CD8-positive, alpha-beta memory T cell (primary cell): Measurements from ENCODE around the gene GNG7. TPM values are rescaled to one million over a fixed set of nuclear protein-coding genes. Genes with fewer than 3 reads are reported as not detected.
A peak's percentile ranks its signal among the peaks of the same experiment; 100 is the strongest.

Experiments used
- CTCF ChIA-PET: fragments of 350-600 bp; sonication (Branson Sonifier 250); formaldehyde crosslinking; loops from one replicate; lab custom pipeline; 2021; ENCODE audit warnings: antibody characterized with exemption; lab: Charles Lee
- POLR2A ChIA-PET: fragments of 350-600 bp; sonication (Branson Sonifier 250); formaldehyde crosslinking; loops from one replicate; lab custom pipeline; 2021; ENCODE audit warnings: antibody characterized with exemption; lab: Charles Lee
- DNase-seq, 5 donors: peaks; one replicate each; pipeline versions ENCODE4 v3.0.0 to v3.0.0-alpha.2; 2020 to 2022; ENCODE audit warnings: mixed read lengths in 1 of 5
- H3K27ac ChIP-seq: one replicate; pipeline ENCODE4 v1.7.0; 2013; ENCODE audit warnings: low read depth, mild to moderate bottlenecking, low read length, moderate library complexity
- H3K27me3 ChIP-seq: 2 replicates; pipeline ENCODE4 v1.7.0; 2013; ENCODE audit warnings: low read length, mild to moderate bottlenecking; ENCODE audit not compliant: insufficient read depth, poor library complexity, severe bottlenecking
- H3K36me3 ChIP-seq: 2 replicates; pipeline ENCODE4 v1.7.0; 2013; ENCODE audit warnings: mild to moderate bottlenecking, low read length, moderate library complexity; ENCODE audit not compliant: insufficient read depth
- H3K4me1 ChIP-seq: 2 replicates; pipeline ENCODE4 v1.7.0; 2013; ENCODE audit warnings: mild to moderate bottlenecking, low read length, moderate library complexity; ENCODE audit not compliant: insufficient read depth
- H3K4me3 ChIP-seq: 2 replicates; pipeline ENCODE4 v1.7.0; 2013; ENCODE audit warnings: mild to moderate bottlenecking, low read length
- H3K9me3 ChIP-seq: 2 replicates; pipeline ENCODE4 v1.7.0; 2013; ENCODE audit warnings: mild to moderate bottlenecking, low read length
- H3K27ac Mint-ChIP-seq, 8 donors: one replicate each; pipeline ENCODE4 v1.8.0; 2020 to 2021; ENCODE audit warnings: mixed read lengths in 8 of 8, mild to moderate bottlenecking in 6 of 8, inconsistent platforms in 3 of 8, moderate library complexity in 3 of 8
- H3K27me3 Mint-ChIP-seq, 2 donors: one replicate each; pipeline ENCODE4 v1.8.0; 2020 to 2021; ENCODE audit warnings: mixed read lengths in 2 of 2, mild to moderate bottlenecking in 1 of 2, moderate library complexity in 1 of 2
- H3K36me3 Mint-ChIP-seq, 3 donors: one replicate each; pipeline ENCODE4 v1.8.0; 2020 to 2021; ENCODE audit warnings: mixed read lengths in 3 of 3, inconsistent platforms in 1 of 3, mild to moderate bottlenecking in 1 of 3
- H3K4me1 Mint-ChIP-seq, 3 donors: one replicate each; pipeline ENCODE4 v1.8.0; 2020 to 2021; ENCODE audit warnings: mixed read lengths in 3 of 3, inconsistent platforms in 1 of 3, mild to moderate bottlenecking in 1 of 3
- H3K4me3 Mint-ChIP-seq, 7 donors: one replicate each; pipeline ENCODE4 v1.8.0; 2020 to 2021; ENCODE audit warnings: mixed read lengths in 7 of 7, mild to moderate bottlenecking in 6 of 7, moderate library complexity in 4 of 7, inconsistent platforms in 2 of 7
- H3K9me3 Mint-ChIP-seq, 5 donors: one replicate each; pipeline ENCODE4 v1.8.0; 2020 to 2022; ENCODE audit warnings: mixed read lengths in 5 of 5, mild to moderate bottlenecking in 3 of 5, moderate library complexity in 2 of 5, inconsistent platforms in 1 of 5
- polyA plus RNA-seq: library from polyadenylated mRNA; unstranded; fragments of 300-500 nt; fragmentation: Illumina TruSeq; gene quantifications from one replicate; pipeline ENCODE4 v1.2.3, GENCODE V29; 2021
- total RNA-seq, 2 experiments: library from RNA; stranded (reverse); gene quantifications; one replicate each; pipeline ENCODE4 v1.2.3, GENCODE V29; 2021

GNG7 gene
- under 1 TPM; 0.40 to 0.53 TPM for total RNA-seq
- polyA plus RNA-seq, result 1.2 TPM

GRCh38 chr19:2702170-2703076, at the start of gene GNG7:
GNG7 (minus strand) TSS chr19:2702694; CDS start chr19:2520688, 182,006 bp downstream.
- Histone ChIP-seq H3K4me1 (peaks cover 15% of the 10 kb centered on the region), H3K27me3 (no peaks in the 10 kb centered on the region), H3K9me3 (no peaks in the 10 kb centered on the region), H3K36me3 (no peaks in the 10 kb centered on the region), H3K4me3 (peak within 1 kb of the TSS; percentile 43), H3K27ac (no peak within 1 kb of the TSS)
- Mint-ChIP-seq H3K27ac (peak within 1 kb of the TSS in 6 of 8 donors; percentile 43 to 82 (median 69)), H3K4me3 (peak within 1 kb of the TSS; percentile 35 to 86 (median 76)), H3K9me3 (no peaks in the 10 kb centered on the region), H3K4me1 (peaks cover 20 to 38% (median 37%) of the 10 kb centered on the region in 3 donors), H3K36me3 (no peaks in the 10 kb centered on the region), H3K27me3 (peaks cover 0 to 2% of the 10 kb centered on the region in 2 donors)
- POLR2A ChIA-PET, result interaction anchor here (0.5 kb wide), 1 partner anchor 58 kb away, joined by 5 read pairs; no protein-coding TSS in a partner anchor
- CTCF ChIA-PET, result interaction anchor here (0.7 kb wide), 1 partner anchor 385 kb away, joined by 3 read pairs; no protein-coding TSS in a partner anchor
- DNase-seq, result peak; percentile 90 to 95 (median 92)

DNA sequence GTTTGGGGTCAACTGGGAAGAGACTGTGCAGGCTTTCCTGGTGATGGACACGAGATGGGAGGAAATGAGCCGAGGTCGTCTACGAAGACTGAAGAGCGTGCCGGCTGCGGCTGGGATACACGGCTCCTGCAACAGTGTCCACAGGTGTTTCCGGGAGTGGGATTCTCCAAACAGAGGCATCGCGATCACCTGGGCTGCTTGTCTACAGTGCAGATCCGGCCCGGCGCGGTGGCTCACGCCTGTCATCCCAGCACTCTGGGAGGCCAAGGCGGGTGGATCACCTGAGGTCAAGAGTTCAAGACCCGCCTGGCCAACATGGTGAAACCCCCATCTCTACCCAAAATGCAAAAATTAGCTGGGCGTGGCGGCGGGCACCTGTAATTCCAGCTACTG, 48.9 kb upstream of the GNG7 start:
- Mint-ChIP-seq H3K4me3 (no peak overlapping the region), H3K27ac (no peak overlapping the region), H3K4me1 (no peaks in the 10 kb centered on the region), H3K27me3 (peaks cover 0 to 3% of the 10 kb centered on the region in 2 donors), H3K36me3 (peaks cover 2 to 26% (median 4%) of the 10 kb centered on the region in 3 donors), H3K9me3 (no peaks in the 10 kb centered on the region)
- Histone ChIP-seq H3K36me3 (no peaks in the 10 kb centered on the region), H3K27ac (no peak overlapping the region), H3K9me3 (no peaks in the 10 kb centered on the region), H3K4me1 (peaks cover 4% of the 10 kb centered on the region), H3K4me3 (no peak overlapping the region), H3K27me3 (no peaks in the 10 kb centered on the region)
- POLR2A ChIA-PET, result no interaction called here
- CTCF ChIA-PET, result interaction anchor here (3.5 kb wide), 1 partner anchor 103 kb away, joined by 12 read pairs; no protein-coding TSS in a partner anchor
- DNase-seq, result no peak

GRCh38 chr19:2750808-2751437, 48.4 kb upstream of the GNG7 start:
- H3K27me3 Mint-ChIP-seq, result peaks cover 0 to 5% of the 10 kb centered on the region in 2 donors
- Histone ChIP-seq H3K27ac (no peak overlapping the region), H3K9me3 (no peaks in the 10 kb centered on the region), H3K4me1 (peaks cover 4% of the 10 kb centered on the region), H3K36me3 (no peaks in the 10 kb centered on the region), H3K4me3 (no peak overlapping the region), H3K27me3 (no peaks in the 10 kb centered on the region)
- H3K9me3 Mint-ChIP-seq, result no peaks in the 10 kb centered on the region
- POLR2A ChIA-PET, result interaction anchor here (1.8 kb wide), 1 partner anchor 103 kb away, joined by 6 read pairs; no protein-coding TSS in a partner anchor
- H3K4me1 Mint-ChIP-seq, result no peaks in the 10 kb centered on the region
- no peak overlapping the region for H3K27ac Mint-ChIP-seq
- no peak for DNase-seq
- CTCF ChIA-PET, result interaction anchor here (1.4 to 3.5 kb wide), 4 partner anchors 8 to 103 kb away, joined by 4 to 45 read pairs (median 10); partner anchors contain the start of gene SLC39A3
- peaks cover 2 to 21% (median 4%) of the 10 kb centered on the region in 3 donors for H3K36me3 Mint-ChIP-seq
- no peak overlapping the region for H3K4me3 Mint-ChIP-seq

GRCh38 chr19:2747349-2747748, 44.9 kb upstream of the GNG7 start:
- Histone ChIP-seq H3K36me3 (no peaks in the 10 kb centered on the region), H3K9me3 (no peaks in the 10 kb centered on the region), H3K4me1 (peaks cover 4% of the 10 kb centered on the region), H3K4me3 (no peak overlapping the region), H3K27me3 (no peaks in the 10 kb centered on the region), H3K27ac (no peak overlapping the region)
- Mint-ChIP-seq H3K4me3 (no peak overlapping the region), H3K4me1 (no peaks in the 10 kb centered on the region), H3K27me3 (peaks cover 7 to 8% of the 10 kb centered on the region in 2 donors), H3K36me3 (no peaks in the 10 kb centered on the region), H3K9me3 (no peaks in the 10 kb centered on the region), H3K27ac (no peak overlapping the region)
- ChIA-PET CTCF (interaction anchor here (3.2 kb wide), 1 partner anchor 100 kb away, joined by 45 read pairs; no protein-coding TSS in a partner anchor), POLR2A (no interaction called here)
- no peak for DNase-seq

- no peak overlapping the region for H3K4me3 ChIP-seq
- CTCF ChIA-PET, result no interaction called here
- H3K27me3 ChIP-seq, result peaks cover 3% of the 10 kb centered on the region
- POLR2A ChIA-PET, result no interaction called here
- H3K36me3 ChIP-seq, result no peaks in the 10 kb centered on the region
- no peak overlapping the region for H3K27ac ChIP-seq
- peaks cover 7% of the 10 kb centered on the region for H3K4me1 ChIP-seq
- no peak for DNase-seq
- Mint-ChIP-seq H3K27me3 (peaks cover 5 to 17% of the 10 kb centered on the region in 2 donors), H3K4me3 (no peak overlapping the region), H3K4me1 (peaks cover 4 to 9% (median 6%) of the 10 kb centered on the region in 3 donors), H3K27ac (no peak overlapping the region), H3K36me3 (no peaks in the 10 kb centered on the region), H3K9me3 (no peaks in the 10 kb centered on the region)
- H3K9me3 ChIP-seq, result no peaks in the 10 kb centered on the region
These were observed 41.6 kb upstream of the GNG7 start for GRCh38 chr19:2744113-2744512.

DNA sequence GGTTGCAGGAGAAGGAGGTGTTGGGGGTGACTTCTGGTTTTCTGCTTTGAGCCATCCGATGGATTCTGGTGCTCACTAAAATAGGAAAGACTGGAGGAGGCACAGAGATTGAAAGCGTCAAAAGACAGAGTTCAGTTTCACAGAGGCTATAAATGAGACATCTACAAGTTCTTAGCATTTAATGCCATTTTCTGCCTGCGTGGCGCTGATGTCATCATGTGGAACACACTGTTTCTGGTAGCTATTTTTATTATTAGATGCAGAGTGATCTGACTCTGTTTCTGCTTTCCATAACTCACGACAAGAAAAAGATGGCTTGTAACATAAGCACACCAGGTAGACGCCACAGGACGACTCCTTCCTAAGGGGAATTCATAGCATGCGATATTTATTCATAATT, 40.6 kb upstream of the GNG7 start:
- Histone ChIP-seq H3K9me3 (no peaks in the 10 kb centered on the region), H3K4me3 (no peak overlapping the region), H3K36me3 (no peaks in the 10 kb centered on the region), H3K27me3 (peaks cover 3% of the 10 kb centered on the region), H3K27ac (no peak overlapping the region), H3K4me1 (peaks cover 3% of the 10 kb centered on the region)
- POLR2A ChIA-PET, result no interaction called here
- CTCF ChIA-PET, result no interaction called here
- DNase-seq, result no peak
- H3K27ac Mint-ChIP-seq, result no peak overlapping the region
- H3K9me3 Mint-ChIP-seq, result no peaks in the 10 kb centered on the region
- peaks cover 0 to 3% (median 0%) of the 10 kb centered on the region in 3 donors for H3K36me3 Mint-ChIP-seq
- peaks cover 12 to 17% (median 13%) of the 10 kb centered on the region in 3 donors for H3K4me1 Mint-ChIP-seq
- H3K4me3 Mint-ChIP-seq, result no peak overlapping the region
- H3K27me3 Mint-ChIP-seq, result peaks cover 5 to 17% of the 10 kb centered on the region in 2 donors

GRCh38 chr19:2740314-2740656, 37.8 kb upstream of the GNG7 start:
- H3K36me3 ChIP-seq, result no peaks in the 10 kb centered on the region
- H3K27ac Mint-ChIP-seq, result peak overlapping the region in 1 of 8 donors; percentile 68
- H3K4me1 ChIP-seq, result peaks cover 3% of the 10 kb centered on the region
- ChIA-PET POLR2A (no interaction called here), CTCF (interaction anchor here (0.5 to 2.7 kb wide), 2 partner anchors 9 to 443 kb away, joined by 4 to 8 read pairs; no protein-coding TSS in a partner anchor)
- peaks cover 0 to 24% (median 3%) of the 10 kb centered on the region in 3 donors for H3K36me3 Mint-ChIP-seq
- H3K4me3 ChIP-seq, result no peak overlapping the region
- H3K27me3 Mint-ChIP-seq, result peaks cover 2 to 17% of the 10 kb centered on the region in 2 donors
- no peaks in the 10 kb centered on the region for H3K9me3 ChIP-seq
- no peaks in the 10 kb centered on the region for H3K9me3 Mint-ChIP-seq
- DNase-seq, result no peak
- H3K4me3 Mint-ChIP-seq, result peak overlapping the region in 5 of 7 donors; percentile 80 to 89 (median 87)
- H3K27ac ChIP-seq, result no peak overlapping the region
- H3K4me1 Mint-ChIP-seq, result peaks cover 18 to 30% (median 21%) of the 10 kb centered on the region in 3 donors
- peaks cover 3% of the 10 kb centered on the region for H3K27me3 ChIP-seq
